GM21423 (cell line): ENCODE data around the gene SLC25A1.

Experiments used
- ATAC-seq: cut with Tn5 transposase; IDR thresholded peaks from one replicate; pipeline ENCODE4 v1.9.1; 2021; ENCODE audit warnings: mild to moderate bottlenecking, moderate library complexity; ENCODE audit not compliant: unreplicated experiment

SLC25A1 gene

GRCh38 chr22:19178657-19179496 lies at the start of gene SLC25A1:
Gene SLC25A1 (minus strand): TSS chr22:19178736. CDS start chr22:19178673, 63 bp downstream.
- peak; percentile 61 for ATAC-seq

GRCh38 chr22:19228179-19228578 lies 49.6 kb upstream of the SLC25A1 start:
- no peak for ATAC-seq

GRCh38 chr22:19226428-19226827 lies 47.9 kb upstream of the SLC25A1 start:
- ATAC-seq: no peak

DNA sequence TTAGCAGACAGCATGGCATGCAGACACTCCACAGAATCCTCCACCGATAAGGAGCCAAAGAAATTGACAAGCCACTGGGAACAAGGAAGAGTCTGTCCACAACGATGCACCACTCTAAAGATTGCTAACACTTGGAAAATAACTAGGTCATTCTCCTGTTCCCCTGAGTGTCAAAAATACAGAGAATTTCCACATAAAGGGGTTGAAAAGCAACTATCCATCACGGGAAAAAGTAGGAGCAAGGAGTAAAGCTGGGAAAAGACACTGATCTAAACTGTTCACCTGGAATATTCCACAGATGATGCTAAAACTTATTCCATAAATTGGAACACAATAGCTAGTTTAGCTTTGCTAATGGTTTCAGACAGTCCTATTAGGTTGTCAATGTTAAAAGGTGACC lies 47.0 kb upstream of the SLC25A1 start:
- ATAC-seq: no peak

- no peak for ATAC-seq
Measured at GRCh38 chr22:19224985-19225384, 46.4 kb upstream of the SLC25A1 start.

GRCh38 chr22:19224557-19224956 lies 46.0 kb upstream of the SLC25A1 start:
- ATAC-seq: no peak

- ATAC-seq: no peak
Measured at GRCh38 chr22:19223617-19224016, 45.1 kb upstream of the SLC25A1 start.

DNA sequence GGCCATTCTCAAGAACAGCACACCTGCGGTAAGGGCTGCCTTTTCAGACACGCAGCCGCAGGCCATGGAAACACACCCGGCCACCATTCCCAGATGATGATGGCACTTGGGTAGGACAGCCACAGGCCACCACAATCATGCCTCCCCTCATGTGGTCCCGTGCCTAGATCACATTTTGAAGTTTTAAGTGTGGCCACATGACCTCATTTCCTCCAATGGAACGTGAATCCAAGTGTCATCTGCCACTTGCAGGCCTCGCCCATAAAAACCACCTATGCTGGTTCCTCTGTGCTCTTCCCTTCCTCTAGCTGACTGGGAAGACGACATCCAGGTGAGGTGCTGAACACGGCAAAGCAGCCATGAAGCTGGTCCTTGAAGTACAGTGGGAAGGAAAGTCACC lies 44.6 kb upstream of the SLC25A1 start:
- ATAC-seq: no peak

- ATAC-seq: no peak
Measured at GRCh38 chr22:19222242-19223005, 43.9 kb upstream of the SLC25A1 start.

DNA sequence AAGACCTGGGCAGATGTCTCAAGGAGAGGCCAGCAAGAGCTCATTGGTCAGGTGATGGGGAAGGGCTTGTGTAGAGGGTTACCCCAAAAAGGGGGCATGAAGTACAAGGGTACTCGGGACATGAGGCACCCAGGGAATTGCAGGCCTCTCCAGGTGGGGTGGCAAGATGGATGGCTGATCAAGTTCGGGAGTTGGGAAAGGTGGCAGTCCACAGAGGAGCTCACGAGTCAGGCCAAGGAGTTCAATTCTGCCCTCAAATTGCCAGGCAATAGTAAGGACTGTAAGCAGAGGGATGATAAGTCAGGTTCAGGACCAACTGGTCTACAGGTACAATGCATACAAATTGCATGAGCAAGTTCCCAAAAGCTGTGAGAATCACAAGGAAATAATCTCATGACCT lies 42.3 kb upstream of the SLC25A1 start:
- no peak for ATAC-seq

DNA sequence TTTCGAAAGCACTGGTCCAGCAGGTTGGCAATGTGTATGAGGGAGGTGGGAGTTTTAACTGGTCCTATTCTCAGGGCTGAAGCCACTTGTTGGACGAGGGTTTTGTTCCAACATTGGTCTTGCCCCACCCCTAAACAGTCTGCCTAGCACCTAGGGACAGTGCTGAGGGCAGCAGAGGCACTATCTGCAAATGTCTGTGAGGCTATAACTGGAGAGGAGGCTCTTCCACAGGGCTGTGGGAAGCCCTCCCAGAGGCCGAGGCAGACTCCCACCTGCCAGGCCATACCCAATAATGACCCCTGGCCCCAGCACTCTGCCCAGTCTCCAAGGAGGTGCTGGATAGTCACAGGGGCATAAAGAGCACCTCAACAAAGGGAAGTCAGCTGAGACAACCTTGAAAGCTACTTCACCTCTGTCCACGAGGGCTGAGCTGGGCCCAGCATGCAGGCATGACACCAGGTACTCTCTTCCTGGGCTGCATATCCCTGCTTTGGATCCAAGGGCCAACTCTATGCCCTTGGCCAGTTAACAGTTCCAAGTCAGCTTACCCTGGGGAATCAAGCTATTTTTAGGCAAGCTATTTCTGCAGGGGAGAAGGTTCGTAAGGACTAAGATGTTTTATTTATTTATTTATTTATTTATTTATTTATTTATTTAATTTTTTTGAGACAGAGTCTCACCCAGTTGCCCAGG lies 40.2 kb upstream of the SLC25A1 start:
- no peak for ATAC-seq

DNA sequence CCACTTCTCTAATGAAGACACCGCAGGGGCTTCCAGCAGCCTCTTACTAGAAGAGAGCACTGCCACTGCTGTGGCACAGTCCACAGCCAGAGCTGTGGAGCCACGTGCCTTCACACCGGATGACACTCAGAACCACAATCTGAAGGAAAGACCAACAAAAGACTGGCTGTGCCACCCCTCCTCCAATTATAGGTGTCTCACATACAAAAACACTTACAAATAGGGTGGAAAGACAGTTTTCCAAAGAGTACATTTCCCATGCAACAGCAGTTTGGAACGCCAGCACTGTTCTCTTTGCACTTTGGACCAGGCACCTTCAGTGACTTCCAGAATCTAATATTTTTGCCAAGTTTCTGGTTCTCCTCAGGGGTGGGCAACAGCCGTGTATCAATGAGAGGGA lies 38.0 kb upstream of the SLC25A1 start:
- ATAC-seq: no peak

DNA sequence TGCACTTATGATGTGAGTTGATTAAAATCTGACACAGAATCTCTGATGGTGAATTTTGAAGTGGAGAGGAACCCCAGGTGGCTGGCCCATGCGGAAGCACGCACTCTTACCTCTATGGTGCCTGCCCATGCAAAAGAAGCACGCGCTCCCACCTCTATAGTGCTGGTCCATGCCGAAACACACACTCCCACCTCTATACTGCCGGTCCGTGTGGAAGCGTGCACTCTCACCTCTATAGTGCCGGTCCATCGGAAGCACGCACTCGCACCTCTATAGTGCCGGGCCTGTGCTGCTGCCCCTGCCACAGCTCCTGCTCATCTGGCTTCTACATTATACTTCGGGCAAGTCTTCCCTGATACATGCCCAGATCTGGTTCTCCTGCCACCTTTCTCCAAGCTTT lies 36.8 kb upstream of the SLC25A1 start:
- no peak for ATAC-seq

DNA sequence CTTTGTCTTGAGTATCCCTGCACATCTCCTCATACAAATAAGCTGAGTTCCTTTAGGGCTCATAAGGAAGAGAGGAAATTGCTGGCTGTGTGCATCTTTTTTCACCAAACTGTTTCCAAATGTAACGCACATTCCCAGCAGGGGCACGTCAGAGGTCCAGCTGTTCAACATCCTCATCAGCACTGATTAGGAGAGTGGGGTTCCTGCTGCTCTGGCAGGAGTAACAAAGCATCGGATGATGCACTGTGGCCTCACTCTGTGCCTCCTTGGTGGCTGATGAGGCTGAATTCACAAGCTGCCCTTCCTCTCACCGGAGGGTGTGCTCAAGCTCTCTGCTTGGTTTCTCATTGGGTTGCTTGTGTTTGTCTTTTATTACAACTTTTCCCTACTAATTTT lies 35.5 kb upstream of the SLC25A1 start:
- ATAC-seq: no peak

DNA sequence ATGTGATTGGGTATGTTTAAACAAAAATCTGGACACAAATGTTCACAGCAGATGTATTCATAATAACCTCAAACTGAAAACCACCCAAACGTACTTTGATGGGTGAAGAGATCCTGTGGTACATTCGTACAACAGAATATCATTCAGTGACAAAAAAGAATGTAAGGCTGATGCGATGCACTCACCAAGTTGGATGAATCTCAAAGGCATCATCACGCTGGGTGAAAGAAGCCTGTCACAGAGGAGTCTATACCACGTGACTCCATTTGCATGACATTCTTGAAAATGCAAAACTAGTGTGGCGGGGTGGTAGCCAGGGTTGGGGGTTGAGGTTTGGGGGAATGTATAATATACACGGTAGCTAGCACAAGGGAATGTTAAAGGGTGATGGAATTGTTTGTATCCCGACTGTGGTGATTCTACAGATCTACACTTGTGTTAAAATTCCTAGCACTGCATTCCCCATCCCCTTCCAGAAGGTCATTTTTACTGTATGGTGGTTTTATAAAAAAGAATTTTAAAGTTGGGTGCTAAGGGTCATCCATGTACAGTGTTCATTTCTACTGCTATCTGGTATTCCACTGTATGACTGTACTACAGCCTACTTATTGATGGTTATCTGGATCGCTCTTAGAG lies 35.0 kb upstream of the SLC25A1 start:
- ATAC-seq: no peak

DNA sequence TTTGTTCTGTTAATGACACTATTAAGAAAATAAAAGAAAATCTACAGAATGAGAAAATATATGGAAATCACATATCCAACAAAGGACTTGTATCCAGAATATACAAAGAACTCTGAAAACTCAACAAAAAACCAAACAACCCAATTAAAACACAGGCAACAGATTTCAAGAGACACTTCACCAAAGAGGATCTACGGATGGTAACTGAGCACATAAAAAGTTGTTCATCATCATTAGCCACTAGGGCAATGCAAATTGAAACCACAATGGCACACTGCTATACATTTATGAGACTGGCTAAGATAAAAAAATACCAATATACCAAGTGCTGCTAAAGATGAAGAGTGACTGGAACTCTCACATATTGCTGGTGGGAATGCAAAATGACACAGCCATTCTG lies 34.5 kb upstream of the SLC25A1 start:
- ATAC-seq: no peak

GRCh38 chr22:19212302-19212870 lies 33.9 kb upstream of the SLC25A1 start:
- ATAC-seq: no peak

DNA sequence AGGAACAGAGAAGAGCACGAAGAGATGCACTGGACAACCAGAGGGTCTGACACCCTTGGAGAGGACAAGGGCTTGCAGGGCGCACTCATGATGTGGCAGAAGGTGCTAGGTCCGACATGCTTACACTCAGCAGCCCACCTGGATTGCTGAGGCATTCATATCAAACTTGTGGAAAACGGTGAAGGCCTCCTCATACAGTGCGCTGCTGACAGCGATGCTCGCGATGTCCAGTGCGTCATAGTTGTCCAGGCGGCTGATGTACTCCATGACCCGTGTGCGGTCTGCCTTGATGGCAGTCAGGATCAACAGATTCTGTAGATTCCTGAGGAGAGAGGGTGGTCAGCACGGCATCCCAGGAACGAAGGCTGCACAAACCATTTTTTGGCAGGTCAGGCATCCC lies 31.7 kb upstream of the SLC25A1 start:
- no peak for ATAC-seq

- no peak for ATAC-seq
Measured at GRCh38 chr22:19208287-19208847, 29.8 kb upstream of the SLC25A1 start.

DNA sequence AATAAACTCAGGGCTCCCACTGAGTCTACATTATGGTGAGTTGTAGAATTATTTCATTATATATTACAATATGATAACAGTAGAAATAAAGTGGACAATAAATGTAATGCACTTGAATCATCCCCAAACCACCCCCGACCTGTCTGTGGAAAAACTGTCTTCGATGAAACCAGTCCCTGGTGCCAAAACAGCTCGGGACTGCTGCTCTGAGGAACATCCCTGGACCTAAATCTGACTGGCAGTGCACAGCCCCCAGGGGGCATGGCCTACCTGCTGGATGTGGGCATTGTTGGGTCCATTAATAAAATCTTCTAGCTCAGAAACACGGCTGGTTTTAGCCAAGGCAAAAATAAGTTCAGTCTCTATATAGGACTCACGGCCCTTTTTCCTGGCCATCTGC lies 29.3 kb upstream of the SLC25A1 start:
- no peak for ATAC-seq
